Lung (tissue), 12 donors: ENCODE measurements around the gene KCNB1. TPM values are rescaled to one million over a fixed set of nuclear protein-coding genes. Genes with fewer than 3 reads are reported as not detected.

Source experiments
- ATAC-seq: fragments of 200-7000 bp; cut with Tn5 transposase; one replicate; pipeline ENCODE4 v1.9.1; 2020; ENCODE audit warnings: moderate number of reproducible peaks; ENCODE audit not compliant: insufficient read depth, low FRiP score
- DNase-seq, 3 donors: peaks; one replicate each; pipeline ENCODE4 v3.0.0-alpha.2; 2013 to 2017
- H3K27ac ChIP-seq, 2 donors: one replicate each; pipeline ENCODE4 v1.5.1; 2013; ENCODE audit warnings: mild to moderate bottlenecking in 2 of 2, moderate library complexity in 2 of 2, control low read depth in 1 of 2, inconsistent platforms in 1 of 2, low read depth in 1 of 2, low read length in 1 of 2
- H3K27me3 ChIP-seq, 3 donors: one replicate each; pipeline ENCODE4 v1.5.1; 2013; ENCODE audit warnings: low read length in 2 of 3; ENCODE audit not compliant: control insufficient read depth in 3 of 3, insufficient read depth in 3 of 3
- H3K36me3 ChIP-seq, 4 donors: one replicate each; pipeline ENCODE4 v1.5.1; 2013; ENCODE audit warnings: low read length in 4 of 4, mild to moderate bottlenecking in 1 of 4, moderate library complexity in 1 of 4; ENCODE audit not compliant: control insufficient read depth in 4 of 4, insufficient read depth in 4 of 4
- H3K4me1 ChIP-seq, 5 donors: one replicate each; pipeline ENCODE4 v1.5.1; 2013; ENCODE audit warnings: low read length in 5 of 5, mild to moderate bottlenecking in 2 of 5, moderate library complexity in 1 of 5; ENCODE audit not compliant: control insufficient read depth in 5 of 5, insufficient read depth in 5 of 5
- H3K4me3 ChIP-seq: one replicate; pipeline ENCODE4 v1.5.1; 2013; ENCODE audit warnings: mild to moderate bottlenecking, control low read depth, moderate library complexity
- H3K9ac ChIP-seq, 2 donors: one replicate each; pipeline ENCODE4 v1.5.1; 2013; ENCODE audit warnings: low read length in 2 of 2, control low read depth in 1 of 2; ENCODE audit not compliant: insufficient read depth in 1 of 2
- H3K9me3 ChIP-seq, 4 donors: one replicate each; pipeline ENCODE4 v1.5.1; 2013; ENCODE audit warnings: low read length in 3 of 4, mild to moderate bottlenecking in 1 of 4, moderate library complexity in 1 of 4; ENCODE audit not compliant: control insufficient read depth in 4 of 4, insufficient read depth in 3 of 4
- WGBS, 2 donors: extraction: QIAGEN DNeasy Blood & Tissue Kit; methylation state at CpG; one replicate each; pipeline ENCODE4 v1.1.7; 2013; 5-methylcytosine and 5-hydroxymethylcytosine counted together
- polyA plus RNA-seq, 2 donors: library from polyadenylated mRNA; stranded (reverse); fragments of 200-250 nt; gene quantifications; one replicate each; pipeline ENCODE4 v1.2.1, GENCODE V29; 2013
- total RNA-seq, 2 donors: library from RNA; depleted of rRNA in 1 of 2; stranded (reverse); fragments of >200 nt in 1 of 2; gene quantifications; one replicate each; pipeline ENCODE4 v1.2.1, GENCODE V29; 2014 to 2021
- TF ChIP-seq, protein P1 (sequence below): IDR thresholded peaks from 2 replicates; pipeline ENCODE4 v1.5.1; 2012; ENCODE audit warnings: mild to moderate bottlenecking; ENCODE audit errors: control extremely low read depth, extremely low read depth
- donor health status: control.
- donor health status: control.
- donor health status: Bipolar disorder and iron deficiency.
- donor health status: healthy.
- donor health status: DM: yes; HTN: yes; CAD: no.

KCNB1 gene
- total and polyA plus RNA-seq, 4 donors: 0.11 to 1.0 (median 0.57) TPM

DNA sequence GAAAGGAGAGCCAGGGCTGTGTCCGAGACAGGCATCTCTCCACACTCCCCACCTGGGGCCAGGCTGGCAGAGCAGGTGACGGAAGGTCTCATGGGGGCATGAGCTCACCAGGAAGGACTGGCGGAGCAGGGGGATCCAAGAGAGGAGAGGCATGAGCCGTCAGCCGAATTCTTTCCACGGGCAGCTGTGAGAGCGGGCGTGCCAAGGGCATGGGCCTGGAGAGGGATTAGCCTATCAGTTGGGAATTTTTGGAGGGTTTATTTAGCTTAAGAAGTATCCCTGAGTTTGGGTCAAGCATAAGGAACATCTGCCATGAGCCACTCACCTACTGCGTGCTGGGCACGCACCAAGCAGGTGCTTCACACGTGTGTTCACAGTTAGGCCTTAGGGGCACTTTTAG, 144.4 kb downstream of the KCNB1 start:
- no peak for DNase-seq
- Histone ChIP-seq H3K36me3 (no peaks in the 10 kb centered on the region), H3K4me3 (no peak overlapping the region), H3K9ac (no peak overlapping the region), H3K4me1 (no peaks in the 10 kb centered on the region), H3K27ac (no peak overlapping the region), H3K27me3 (peaks cover 0 to 4% (median 0%) of the 10 kb centered on the region in 3 donors), H3K9me3 (no peaks in the 10 kb centered on the region)
- ATAC-seq: no peak
- WGBS, 2 donors: 89 to 97% methylated on average over 11 of the region's 11 CpGs
- TF ChIP-seq, protein P1, sequence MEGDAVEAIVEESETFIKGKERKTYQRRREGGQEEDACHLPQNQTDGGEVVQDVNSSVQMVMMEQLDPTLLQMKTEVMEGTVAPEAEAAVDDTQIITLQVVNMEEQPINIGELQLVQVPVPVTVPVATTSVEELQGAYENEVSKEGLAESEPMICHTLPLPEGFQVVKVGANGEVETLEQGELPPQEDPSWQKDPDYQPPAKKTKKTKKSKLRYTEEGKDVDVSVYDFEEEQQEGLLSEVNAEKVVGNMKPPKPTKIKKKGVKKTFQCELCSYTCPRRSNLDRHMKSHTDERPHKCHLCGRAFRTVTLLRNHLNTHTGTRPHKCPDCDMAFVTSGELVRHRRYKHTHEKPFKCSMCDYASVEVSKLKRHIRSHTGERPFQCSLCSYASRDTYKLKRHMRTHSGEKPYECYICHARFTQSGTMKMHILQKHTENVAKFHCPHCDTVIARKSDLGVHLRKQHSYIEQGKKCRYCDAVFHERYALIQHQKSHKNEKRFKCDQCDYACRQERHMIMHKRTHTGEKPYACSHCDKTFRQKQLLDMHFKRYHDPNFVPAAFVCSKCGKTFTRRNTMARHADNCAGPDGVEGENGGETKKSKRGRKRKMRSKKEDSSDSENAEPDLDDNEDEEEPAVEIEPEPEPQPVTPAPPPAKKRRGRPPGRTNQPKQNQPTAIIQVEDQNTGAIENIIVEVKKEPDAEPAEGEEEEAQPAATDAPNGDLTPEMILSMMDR: no peak

DNA sequence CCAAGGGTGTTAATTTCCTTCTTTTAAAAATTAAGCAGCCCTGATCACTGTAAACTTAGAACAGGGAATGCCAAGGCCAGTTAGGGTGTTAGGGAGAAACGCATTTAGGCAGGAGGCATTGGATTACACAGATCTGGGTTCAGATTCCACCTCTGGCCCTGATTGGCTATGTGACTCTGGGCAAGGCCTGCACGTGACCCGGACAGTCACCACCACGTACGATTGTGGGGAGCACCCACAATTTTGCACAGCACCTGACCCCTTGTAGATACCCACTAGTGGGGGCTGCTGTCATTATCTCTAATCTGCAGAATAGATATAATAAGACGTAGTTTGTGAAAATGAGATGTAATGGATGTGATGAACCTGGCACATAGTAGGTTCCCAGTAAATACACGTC, 145.1 kb downstream of the KCNB1 start:
- ATAC-seq: no peak
- no peaks in the 10 kb centered on the region for H3K4me1 ChIP-seq
- TF ChIP-seq, protein P1: no peak
- H3K9ac ChIP-seq: no peak overlapping the region
- no peak for DNase-seq
- no peaks in the 10 kb centered on the region for H3K9me3 ChIP-seq
- no peaks in the 10 kb centered on the region for H3K36me3 ChIP-seq
- peaks cover 0 to 5% (median 0%) of the 10 kb centered on the region in 3 donors for H3K27me3 ChIP-seq
- no peak overlapping the region for H3K27ac ChIP-seq
- no peak overlapping the region for H3K4me3 ChIP-seq
- 61 to 81% methylated on average over 7 of the region's 7 CpGs for WGBS, 2 donors

DNA sequence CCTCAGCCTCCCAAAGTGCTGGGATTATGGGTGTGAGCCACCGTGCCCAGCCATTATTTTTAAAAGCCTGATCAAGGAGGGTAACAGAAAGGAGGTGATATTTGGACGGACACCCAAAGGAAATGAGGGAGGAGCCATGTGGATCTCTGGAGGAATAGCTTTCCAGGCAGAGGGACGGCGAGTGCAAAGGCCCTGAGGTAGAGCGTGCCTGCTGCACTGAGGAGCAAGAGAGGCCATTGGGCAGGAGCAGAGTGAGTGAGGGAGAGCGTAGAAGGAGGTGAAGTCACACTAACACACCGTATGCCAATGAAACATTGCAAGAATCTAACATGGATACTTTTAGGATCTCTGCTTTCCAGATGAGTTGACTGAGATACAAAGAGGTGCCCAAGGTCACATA, 145.7 kb downstream of the KCNB1 start:
- Histone ChIP-seq H3K9me3 (no peaks in the 10 kb centered on the region), H3K4me3 (no peak overlapping the region), H3K4me1 (no peaks in the 10 kb centered on the region), H3K9ac (no peak overlapping the region), H3K27ac (no peak overlapping the region), H3K36me3 (no peaks in the 10 kb centered on the region), H3K27me3 (peaks cover 0 to 5% (median 0%) of the 10 kb centered on the region in 3 donors)
- TF ChIP-seq, protein P1: no peak
- no peak for DNase-seq
- ATAC-seq: no peak
- 88 to 94% methylated on average over 7 of the region's 7 CpGs for WGBS, 2 donors

DNA sequence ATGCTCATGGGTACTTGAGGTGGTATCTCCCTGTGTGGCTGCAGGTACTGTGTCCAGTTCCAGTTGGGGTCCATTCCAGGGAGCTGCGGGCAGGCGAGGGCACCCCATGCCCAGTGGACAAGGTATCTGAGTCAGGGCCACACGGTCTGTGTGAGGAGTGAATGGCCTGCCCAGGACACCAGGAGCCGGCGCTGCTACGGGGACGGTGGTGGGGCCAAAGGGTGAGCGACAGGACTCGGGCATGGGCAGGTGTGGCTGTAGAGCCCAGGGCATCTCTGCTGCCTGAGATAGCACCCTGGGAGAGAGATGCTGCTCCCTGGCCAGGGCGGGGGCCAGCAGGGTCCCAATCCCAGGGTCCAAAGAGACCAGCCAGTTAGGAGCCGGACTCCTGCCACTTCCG, 147.0 kb downstream of the KCNB1 start:
- Histone ChIP-seq H3K36me3 (no peaks in the 10 kb centered on the region), H3K9me3 (no peaks in the 10 kb centered on the region), H3K4me3 (no peak overlapping the region), H3K27ac (no peak overlapping the region), H3K9ac (no peak overlapping the region), H3K4me1 (no peaks in the 10 kb centered on the region), H3K27me3 (peaks cover 0 to 5% (median 0%) of the 10 kb centered on the region in 3 donors)
- WGBS, 2 donors: 93 to 96% methylated on average over 12 of the region's 12 CpGs
- ATAC-seq (no peak), DNase-seq (no peak)
- TF ChIP-seq, protein P1: no peak
